ENCODE measurements around the gene PEX14. TPM values are rescaled to one million over a fixed set of nuclear protein-coding genes. Genes with fewer than 3 reads are reported as not detected.

PEX14 gene
- total RNA-seq, 1 donor from 2014 or later = 17.9 TPM

GRCh38 chr1:10634428-10635084 lies 159.8 kb downstream of the PEX14 start:
- ATAC-seq (peak; percentile 61), DNase-seq (ENCODE audit: low spot score) (no peak)
- intact Hi-C loops (cut with DNase I) = no loop called here

DNA sequence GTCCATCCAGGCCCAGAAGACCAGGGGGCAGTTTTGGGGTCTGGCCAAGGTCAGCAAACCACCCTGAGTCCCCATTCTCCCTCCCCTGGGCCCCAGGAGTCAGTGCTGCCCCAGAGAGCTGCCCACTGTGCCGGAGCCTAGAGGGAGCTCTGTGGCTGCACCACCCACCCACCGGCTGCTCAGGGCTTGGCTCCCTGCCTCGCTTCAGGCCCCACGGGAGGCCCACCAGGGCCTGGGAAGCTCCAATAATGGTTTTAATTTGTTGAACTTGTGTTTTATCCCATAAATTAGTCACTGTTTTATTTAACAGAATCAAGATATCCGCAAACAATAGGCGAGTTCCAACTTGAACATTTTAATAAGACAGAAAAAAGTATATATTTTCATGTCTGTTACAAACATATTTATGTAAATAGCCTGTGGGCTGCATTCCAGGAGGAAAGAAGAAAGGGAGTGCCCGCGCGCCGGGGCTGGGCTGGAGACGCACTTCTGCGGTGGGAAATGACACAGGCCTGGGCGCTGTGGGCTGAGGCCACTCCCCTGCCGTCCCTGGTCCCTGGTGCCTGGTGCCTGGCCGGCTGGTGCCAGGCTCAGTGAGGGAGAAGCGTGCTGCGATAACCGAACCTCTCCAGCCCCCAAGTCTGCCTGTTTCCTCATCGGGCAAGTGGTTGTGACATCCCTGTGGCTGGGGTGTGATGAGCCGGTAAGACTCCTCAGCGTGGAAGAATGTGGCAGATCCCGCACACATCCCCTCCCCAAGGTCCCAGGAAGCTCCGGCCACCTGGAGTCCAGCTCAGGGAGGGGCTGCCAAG lies 160.5 kb downstream of the PEX14 start:
- intact Hi-C loops (cut with DNase I) = no loop called here
- ATAC-seq (peak; percentile 39), DNase-seq (ENCODE audit: low spot score) (no peak)

- ATAC-seq = no peak
- intact Hi-C loops (cut with DNase I) = no loop called here
- DNase-seq (ENCODE audit: low spot score) = no peak
Measured at GRCh38 chr1:10635992-10636391, 161.2 kb downstream of the PEX14 start.

GRCh38 chr1:10637400-10637799 lies 162.7 kb downstream of the PEX14 start:
- intact Hi-C loops (cut with DNase I) = no loop called here
- DNase-seq (ENCODE audit: low spot score) = no peak
- no peak for ATAC-seq

DNA sequence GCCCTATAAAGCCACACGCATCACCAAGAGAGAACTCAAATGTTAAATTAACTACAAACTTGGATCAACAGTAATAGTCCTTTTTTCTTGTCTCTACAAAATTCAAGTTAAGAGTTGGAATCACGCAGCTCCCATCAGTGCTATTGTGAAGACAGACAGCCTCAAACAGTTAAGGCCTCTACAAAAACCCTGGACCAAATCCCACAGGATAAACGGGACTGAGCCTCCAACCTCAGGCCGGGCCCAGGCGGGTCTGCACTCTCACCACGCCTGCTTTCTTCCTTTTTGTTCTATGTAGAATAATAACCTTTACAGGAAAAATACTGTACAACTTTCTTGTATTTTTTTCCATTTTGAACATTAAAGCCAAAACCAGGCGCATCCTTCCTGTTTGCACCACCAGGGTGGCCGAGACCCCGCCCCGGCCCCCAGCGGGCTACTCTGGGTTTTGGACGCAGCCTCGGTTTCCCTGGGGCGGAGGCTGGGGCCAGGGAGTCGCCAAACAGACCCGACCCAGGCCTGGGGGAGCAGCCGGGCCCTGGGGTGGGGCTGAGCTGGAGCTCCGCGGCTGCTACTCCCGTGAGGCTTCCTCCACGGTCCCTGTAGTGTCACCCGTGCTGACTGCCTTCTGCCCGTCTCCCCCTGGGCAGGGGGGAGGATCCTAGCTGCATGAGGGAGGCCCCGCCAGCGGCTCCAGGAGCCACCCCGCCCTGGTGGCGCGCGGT lies 163.2 kb downstream of the PEX14 start:
- no peak for ATAC-seq
- intact Hi-C loops (cut with DNase I) = no loop called here

DNA sequence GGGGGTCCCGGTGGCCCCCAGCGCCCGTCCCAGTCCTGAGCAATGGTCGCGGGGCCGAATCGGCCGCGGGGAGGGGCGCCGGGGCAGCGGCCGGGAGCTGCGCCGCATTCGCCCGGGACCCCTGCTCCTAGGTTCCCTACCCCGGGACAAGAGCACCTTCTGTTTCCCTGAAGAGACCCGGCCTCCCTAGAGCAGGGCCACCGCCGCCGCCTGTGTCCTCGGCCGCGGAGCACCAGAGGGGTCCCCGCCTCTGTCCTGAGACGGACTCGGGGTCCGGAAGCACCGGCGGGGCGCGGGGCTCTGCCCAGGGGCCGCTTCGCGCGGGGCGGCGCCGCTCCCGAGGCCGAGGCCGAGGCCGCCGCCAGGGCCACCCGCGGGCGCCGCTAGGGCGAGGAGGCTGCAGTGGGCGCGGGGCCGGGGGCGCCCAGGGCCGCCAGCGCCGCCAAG lies 163.8 kb downstream of the PEX14 start:
- ATAC-seq = no peak
- intact Hi-C loops (cut with DNase I) = no loop called here
- DNase-seq (ENCODE audit: low spot score) = no peak

More for the DNA sequence above, 163.2 kb downstream of the PEX14 start:
- no peak for DNase-seq (ENCODE audit: low spot score)

DNA sequence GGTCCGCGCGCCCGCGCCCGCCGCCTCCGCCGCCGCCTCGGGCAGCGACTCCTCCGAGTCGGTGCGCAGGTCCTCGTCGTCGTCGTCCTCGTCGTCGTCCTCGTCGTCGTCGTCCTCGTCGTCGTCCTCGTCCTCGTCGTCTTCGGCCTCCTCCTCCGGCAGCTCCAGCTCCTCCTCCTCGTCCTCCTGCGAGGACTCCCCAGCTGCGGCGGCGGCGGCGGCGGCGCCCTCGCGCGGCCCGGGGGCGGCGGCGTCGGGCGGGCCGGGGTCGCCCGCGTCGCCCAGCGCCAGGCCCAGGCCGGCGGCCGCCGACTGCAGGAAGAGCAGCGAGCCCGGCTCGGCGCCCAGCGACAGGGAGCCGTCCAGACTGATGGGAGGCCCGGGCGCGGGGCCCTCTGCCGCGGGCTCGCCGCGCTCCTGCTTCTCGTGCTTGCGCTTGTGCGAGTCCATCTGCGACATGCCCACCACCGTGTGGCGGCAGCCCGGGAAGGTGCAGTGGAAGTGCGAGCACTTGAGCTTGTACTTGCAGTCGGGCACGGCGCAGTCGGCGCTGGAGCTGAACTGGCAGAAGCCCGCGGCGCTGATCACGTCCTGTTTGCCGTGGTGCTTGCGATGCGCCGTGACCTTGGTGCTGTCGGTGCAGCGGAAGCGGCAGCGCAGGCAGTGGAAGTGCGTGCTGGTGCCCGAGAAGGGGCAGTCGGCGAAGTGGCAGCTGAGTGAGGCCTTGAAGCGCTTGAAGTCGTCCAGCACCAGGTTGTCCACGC lies 164.4 kb downstream of the PEX14 start:
- no peak for DNase-seq (ENCODE audit: low spot score)
- intact Hi-C loops (cut with DNase I) = no loop called here
- no peak for ATAC-seq

GRCh38 chr1:10639775-10640578 lies 165.2 kb downstream of the PEX14 start:
- intact Hi-C loops (cut with DNase I) = no loop called here
- no peak for DNase-seq (ENCODE audit: low spot score)
- no peak for ATAC-seq

DNA sequence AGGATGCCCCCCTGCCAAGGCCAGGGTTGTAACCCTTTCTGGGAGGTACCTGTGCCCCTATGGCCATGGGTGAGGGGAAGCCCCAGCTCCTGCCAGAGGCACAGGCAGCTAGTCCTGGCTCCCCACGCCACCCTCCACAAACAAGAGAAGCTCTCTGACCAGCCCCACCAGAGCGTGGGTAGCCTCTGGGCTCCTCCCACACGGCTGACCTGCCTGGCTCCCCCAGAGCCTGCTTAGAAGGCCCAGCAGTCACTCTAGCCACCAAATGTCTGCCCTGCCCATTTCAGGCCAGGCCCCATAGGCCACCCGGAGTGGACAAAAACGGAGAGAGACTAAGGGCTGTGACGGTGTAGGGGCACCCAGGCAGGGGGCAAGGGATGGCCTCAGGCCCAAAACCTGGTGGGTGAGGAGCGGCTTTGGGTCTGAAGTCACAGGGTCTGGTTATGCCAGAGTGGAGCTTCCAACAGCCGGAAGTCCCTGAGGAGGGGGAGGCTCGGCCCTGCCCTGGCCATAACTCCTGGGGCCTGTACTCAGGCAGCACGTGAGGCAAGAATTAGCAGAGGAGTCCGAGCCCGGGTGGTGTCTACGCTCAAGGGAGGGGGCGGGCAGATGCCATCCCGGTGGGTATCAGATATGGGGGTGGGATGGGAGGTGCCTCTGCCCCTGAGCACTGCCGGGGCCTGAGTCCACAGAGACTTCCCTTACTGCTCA lies 166.2 kb downstream of the PEX14 start:
- ATAC-seq (no peak), DNase-seq (ENCODE audit: low spot score) (no peak)
- intact Hi-C loops (cut with DNase I) = no loop called here

- intact Hi-C loops (cut with DNase I) = no loop called here
- DNase-seq (ENCODE audit: low spot score) (no peak), ATAC-seq (no peak)
Measured at GRCh38 chr1:10641976-10642375, 167.2 kb downstream of the PEX14 start.

GRCh38 chr1:10642403-10643080 lies 167.8 kb downstream of the PEX14 start:
- DNase-seq (ENCODE audit: low spot score) (no peak), ATAC-seq (no peak)
- intact Hi-C loops (cut with DNase I) = no loop called here

GRCh38 chr1:10643607-10644306 lies 169.0 kb downstream of the PEX14 start:
- DNase-seq (ENCODE audit: low spot score) (no peak), ATAC-seq (no peak)
- intact Hi-C loops (cut with DNase I) = no loop called here

DNA sequence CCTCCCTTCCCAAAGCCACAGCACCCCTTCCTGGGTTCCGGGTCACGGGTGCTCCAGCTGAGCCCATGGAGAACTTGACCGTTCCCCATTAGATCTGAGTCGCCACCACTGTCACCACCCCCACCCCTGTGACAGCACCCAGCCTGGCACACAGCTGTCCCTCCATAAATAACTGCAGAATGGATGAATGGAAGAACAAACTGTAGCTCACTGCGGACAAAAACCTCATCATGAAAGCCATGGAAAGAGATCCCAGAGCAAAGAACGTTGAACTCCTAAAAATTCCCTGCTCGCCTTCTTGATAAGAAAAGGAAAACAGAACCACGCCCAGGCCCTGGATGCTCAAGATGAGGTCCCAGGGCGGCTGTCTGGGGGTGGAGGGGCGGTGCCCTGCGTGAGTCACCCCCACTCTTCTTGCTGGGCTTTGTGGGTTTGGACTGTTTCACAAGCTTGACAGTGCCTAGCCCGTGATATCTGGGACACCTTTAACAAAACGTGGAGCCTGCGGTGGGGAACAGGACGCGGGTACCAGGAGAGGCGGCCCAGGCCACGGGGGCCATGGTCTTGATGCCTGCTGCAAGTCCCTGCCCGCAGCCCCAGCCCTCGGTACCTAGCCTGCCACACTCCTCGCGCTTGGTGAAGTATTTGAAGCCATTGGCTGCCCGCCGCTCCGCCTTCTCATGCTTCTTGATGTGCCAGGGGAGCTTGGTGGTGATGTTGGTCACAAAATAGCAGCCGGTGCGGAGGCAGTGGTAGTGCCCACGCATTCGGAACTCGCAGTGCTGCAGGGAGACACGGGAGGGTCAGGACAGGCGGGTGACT lies 169.8 kb downstream of the PEX14 start:
- DNase-seq (ENCODE audit: low spot score) = no peak
- intact Hi-C loops (cut with DNase I) = no loop called here
- no peak for ATAC-seq

- ATAC-seq (peak; percentile 23), DNase-seq (ENCODE audit: low spot score) (no peak)
- intact Hi-C loops (cut with DNase I) = no loop called here
Measured at GRCh38 chr1:10646347-10646861, 171.7 kb downstream of the PEX14 start.

DNA sequence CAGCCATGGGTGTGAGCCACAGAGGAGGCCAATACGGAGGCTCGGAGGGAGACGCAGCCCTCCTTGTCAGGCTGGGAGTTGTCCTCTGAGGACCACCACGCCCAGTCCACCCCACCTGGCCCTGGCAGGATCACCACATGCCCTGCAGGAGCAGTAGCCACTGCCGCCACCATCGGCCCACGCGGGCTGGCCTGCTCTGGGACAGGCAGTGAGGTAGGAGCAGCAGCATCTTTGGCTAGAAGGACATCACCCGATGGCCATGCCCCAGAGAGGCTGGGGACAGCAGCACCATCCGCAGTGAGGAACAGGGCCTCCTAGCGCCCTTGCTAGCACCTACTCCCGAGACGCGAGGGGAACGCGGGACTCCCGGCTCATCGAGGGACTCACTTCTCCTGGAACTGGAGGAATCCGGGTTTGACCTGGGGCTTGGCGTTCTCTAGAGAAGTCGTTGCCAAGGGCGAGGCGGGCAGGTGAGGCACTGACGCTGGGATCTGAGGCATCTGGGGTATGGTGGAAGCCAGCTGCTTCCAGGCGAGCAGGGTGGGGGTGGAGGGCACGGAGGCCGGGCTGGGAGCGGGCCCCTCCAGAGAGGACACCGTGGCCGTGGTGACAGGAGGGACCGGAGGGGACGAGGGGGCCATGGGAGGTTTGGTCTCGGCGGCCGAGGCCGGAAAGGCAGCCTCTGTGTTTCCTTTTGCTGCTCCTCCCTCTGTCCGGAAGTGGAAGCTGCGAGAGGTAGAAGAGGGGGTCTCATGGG lies 172.8 kb downstream of the PEX14 start:
- intact Hi-C loops (cut with DNase I) = no loop called here
- DNase-seq (ENCODE audit: low spot score) = no peak

More for the DNA sequence above, 172.8 kb downstream of the PEX14 start:
- ATAC-seq = no peak
